ENCODE results near the gene MXD3.

DNA sequence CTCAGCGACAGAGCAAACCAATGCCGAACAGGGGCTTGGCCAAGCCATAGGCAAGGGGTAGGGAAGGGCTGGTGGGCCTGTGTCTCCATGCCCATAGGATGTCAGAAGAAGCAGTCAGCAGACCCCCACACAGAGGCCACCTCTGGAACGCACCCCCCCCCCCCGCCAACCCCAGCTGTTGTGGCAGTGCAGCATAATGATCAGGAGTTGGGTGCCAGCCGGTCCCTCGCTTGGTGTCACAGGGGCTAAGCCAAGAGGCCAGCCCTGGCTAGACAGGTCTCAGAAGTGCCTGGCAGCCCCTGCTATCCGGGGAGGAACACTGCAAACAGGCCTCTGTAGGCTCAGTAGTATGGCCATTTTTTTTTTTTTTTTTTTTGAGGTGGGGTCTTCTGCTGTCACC, 3.7 kb upstream of the MXD3 start:
- TF ChIP-seq, protein P1, sequence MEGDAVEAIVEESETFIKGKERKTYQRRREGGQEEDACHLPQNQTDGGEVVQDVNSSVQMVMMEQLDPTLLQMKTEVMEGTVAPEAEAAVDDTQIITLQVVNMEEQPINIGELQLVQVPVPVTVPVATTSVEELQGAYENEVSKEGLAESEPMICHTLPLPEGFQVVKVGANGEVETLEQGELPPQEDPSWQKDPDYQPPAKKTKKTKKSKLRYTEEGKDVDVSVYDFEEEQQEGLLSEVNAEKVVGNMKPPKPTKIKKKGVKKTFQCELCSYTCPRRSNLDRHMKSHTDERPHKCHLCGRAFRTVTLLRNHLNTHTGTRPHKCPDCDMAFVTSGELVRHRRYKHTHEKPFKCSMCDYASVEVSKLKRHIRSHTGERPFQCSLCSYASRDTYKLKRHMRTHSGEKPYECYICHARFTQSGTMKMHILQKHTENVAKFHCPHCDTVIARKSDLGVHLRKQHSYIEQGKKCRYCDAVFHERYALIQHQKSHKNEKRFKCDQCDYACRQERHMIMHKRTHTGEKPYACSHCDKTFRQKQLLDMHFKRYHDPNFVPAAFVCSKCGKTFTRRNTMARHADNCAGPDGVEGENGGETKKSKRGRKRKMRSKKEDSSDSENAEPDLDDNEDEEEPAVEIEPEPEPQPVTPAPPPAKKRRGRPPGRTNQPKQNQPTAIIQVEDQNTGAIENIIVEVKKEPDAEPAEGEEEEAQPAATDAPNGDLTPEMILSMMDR (tag by site-specific recombination; IDR thresholded peaks at IDR 0.05), result no peak
- no peak for TF ChIP-seq YY1 (tag by site-specific recombination; IDR thresholded peaks at IDR 0.05)
- TF ChIP-seq ZNF157 (tag by site-specific recombination; IDR thresholded peaks at IDR 0.05), result no peak
- no peak for TF ChIP-seq ZNF10 (tag by site-specific recombination; IDR thresholded peaks at IDR 0.05)
- TF ChIP-seq, protein P2, sequence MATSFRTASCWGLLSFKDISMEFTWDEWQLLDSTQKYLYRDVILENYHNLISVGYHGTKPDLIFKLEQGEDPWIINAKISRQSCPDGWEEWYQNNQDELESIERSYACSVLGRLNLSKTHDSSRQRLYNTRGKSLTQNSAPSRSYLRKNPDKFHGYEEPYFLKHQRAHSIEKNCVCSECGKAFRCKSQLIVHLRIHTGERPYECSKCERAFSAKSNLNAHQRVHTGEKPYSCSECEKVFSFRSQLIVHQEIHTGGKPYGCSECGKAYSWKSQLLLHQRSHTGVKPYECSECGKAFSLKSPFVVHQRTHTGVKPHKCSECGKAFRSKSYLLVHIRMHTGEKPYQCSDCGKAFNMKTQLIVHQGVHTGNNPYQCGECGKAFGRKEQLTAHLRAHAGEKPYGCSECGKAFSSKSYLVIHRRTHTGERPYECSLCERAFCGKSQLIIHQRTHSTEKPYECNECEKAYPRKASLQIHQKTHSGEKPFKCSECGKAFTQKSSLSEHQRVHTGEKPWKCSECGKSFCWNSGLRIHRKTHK (tag by site-specific recombination; IDR thresholded peaks at IDR 0.05), result no peak
- no peak for TF ChIP-seq ZNF501 (tag by site-specific recombination; IDR thresholded peaks at IDR 0.05)
- no peak for TF ChIP-seq PBX3 (CRISPR knock-in tag; IDR thresholded peaks at IDR 0.05)
- no peak for TF ChIP-seq KLF1 (tag by site-specific recombination; IDR thresholded peaks at IDR 0.05)
